GM12878 (cell line): Measurements from ENCODE around the gene PLGRKT. TPM values are rescaled to one million over a fixed set of nuclear protein-coding genes. Genes with fewer than 3 reads are reported as not detected.
A peak's percentile ranks its signal among the peaks of the same experiment; 100 is the strongest.

ENCODE experiments used
- ATAC-seq: fragments of 200-7000 bp; cut with Tn5 transposase; 3 replicates; pipeline ENCODE4 v1.9.1; 2020; ENCODE audit warnings: mild to moderate bottlenecking, moderate library complexity
- BruUV-seq: library from RNA; stranded (reverse); fragments of 400-500 nt; replicated peaks from 2 replicates; lab custom pipeline; 2021; lab: Mats Ljungman, UMichigan
- CTCF ChIA-PET: fragments of 300-600 bp; sonication (Branson Sonifier 250); formaldehyde crosslinking; extraction: SDS; loops from one replicate; lab custom pipeline; 2021; ENCODE audit warnings: inconsistent platforms; lab: Yijun Ruan, JAX
- POLR2A ChIA-PET: fragments of 350-600 bp; formaldehyde crosslinking; extraction: SDS; loops from one replicate; lab custom pipeline; 2021; ENCODE audit warnings: inconsistent platforms; lab: Charles Lee
- RAD21 ChIA-PET: fragments of 300-600 bp; sonication (Branson Sonifier 250); formaldehyde crosslinking; loops from one replicate; lab custom pipeline; 2023; ENCODE audit warnings: antibody characterized with exemption; ENCODE audit not compliant: unreplicated experiment; lab: Charles Lee
- SMC1A ChIA-PET: fragments of 300-600 bp; sonication (Branson Sonifier 250); formaldehyde crosslinking; loops from one replicate; lab custom pipeline; 2023; ENCODE audit not compliant: unreplicated experiment, uncharacterized antibody; lab: Charles Lee
- DNase-seq: peaks from one replicate; pipeline ENCODE4 v3.0.0-alpha.2; 2011; ENCODE audit warnings: low read depth, low spot score
- FAIRE-seq: peaks from 3 replicates; lab custom pipeline; 2011; peaks lifted over from hg19 to GRCh38; lab: Jason Lieb, UNC
- H2AFZ ChIP-seq: 2 replicates; pipeline ENCODE4 v1.6.0; 2011; ENCODE audit warnings: low read depth, low read length, control low read depth; ENCODE audit not compliant: control insufficient read depth
- H3K27ac ChIP-seq: 2 replicates; pipeline ENCODE4 v1.5.1; 2011; ENCODE audit warnings: control low read depth; ENCODE audit not compliant: control insufficient read depth, insufficient read depth
- H3K27me3 ChIP-seq, 2 experiments: replicated peaks in 1 of 2; 2 replicates each; pipeline versions ENCODE4 v1.6.0 to v1.6.1; 2011; ENCODE audit warnings: low read length in 1 of 2; ENCODE audit not compliant: control insufficient read depth in 2 of 2, insufficient read depth in 2 of 2
- H3K36me3 ChIP-seq, 2 experiments: 2 replicates each; pipeline ENCODE4 v1.5.1; 2011; ENCODE audit warnings: low read length in 1 of 2; ENCODE audit not compliant: control insufficient read depth in 2 of 2, insufficient read depth in 2 of 2
- H3K4me1 ChIP-seq: 2 replicates; pipeline ENCODE4 v1.6.1; 2011; ENCODE audit warnings: mild to moderate bottlenecking, low read length, moderate library complexity, mixed read lengths; ENCODE audit not compliant: control insufficient read depth, insufficient read depth
- H3K4me2 ChIP-seq: 2 replicates; pipeline ENCODE4 v1.6.0; 2011; ENCODE audit warnings: control low read depth; ENCODE audit not compliant: control insufficient read depth, insufficient read depth
- H3K4me3 ChIP-seq: fragments of 200-600 bp; sonication (generic); 2 replicates; pipeline ENCODE4 v1.5.1; 2016
- H3K79me2 ChIP-seq: 2 replicates; pipeline ENCODE4 v1.6.0; 2011; ENCODE audit warnings: low read length; ENCODE audit not compliant: control insufficient read depth, insufficient read depth
- H3K9ac ChIP-seq: 2 replicates; pipeline ENCODE4 v1.8.0; 2011; ENCODE audit warnings: low read length, control low read depth, mixed read lengths; ENCODE audit not compliant: control insufficient read depth, insufficient read depth
- H3K9me3 ChIP-seq: replicated peaks from 3 replicates; pipeline ENCODE4 v1.5.1; 2011; ENCODE audit warnings: mild to moderate bottlenecking, low read length; ENCODE audit not compliant: control insufficient read depth, insufficient read depth
- H4K20me1 ChIP-seq: 2 replicates; pipeline ENCODE4 v1.6.0; 2011; ENCODE audit not compliant: control insufficient read depth, insufficient read depth
- ASH2L ChIP-seq: fragments of 300-600, 200-600 bp; sonication (generic); IDR thresholded peaks from 2 replicates; pipeline ENCODE4 v1.6.1; 2017; ENCODE audit warnings: low read depth, mild to moderate bottlenecking, borderline replicate concordance
- CBFB ChIP-seq: IDR thresholded peaks from 2 replicates; pipeline ENCODE4 v1.6.1; 2016; ENCODE audit warnings: antibody characterized with exemption, low read depth
- GATAD2B ChIP-seq: fragments of 450-650 bp; conservative IDR thresholded peaks from 2 replicates; pipeline ENCODE4 v1.6.1; 2017; ENCODE audit warnings: low read depth, mild to moderate bottlenecking, moderate library complexity
- IRF5 ChIP-seq: fragments of 450-650 bp; IDR thresholded peaks from 2 replicates; pipeline ENCODE4 v1.6.1; 2017; ENCODE audit warnings: borderline replicate concordance
- JUND ChIP-seq: IDR thresholded peaks from 2 replicates; pipeline ENCODE4 v1.6.1; 2012; ENCODE audit warnings: low read depth, mild to moderate bottlenecking, low read length, improper control_type of control experiment, moderate library complexity
- MYC ChIP-seq: IDR thresholded peaks from 2 replicates; pipeline ENCODE4 v1.6.1; 2011; ENCODE audit warnings: mild to moderate bottlenecking, low read length, moderate library complexity, inconsistent platforms; ENCODE audit not compliant: insufficient read depth, insufficient replicate concordance, insufficient read length, severe bottlenecking
- RUNX3 ChIP-seq: IDR thresholded peaks from 2 replicates; pipeline ENCODE4 v1.6.1; 2012; ENCODE audit warnings: low read length, inconsistent platforms
- SMARCA5 ChIP-seq: fragments of 450-650 bp; IDR thresholded peaks from 2 replicates; pipeline ENCODE4 v1.6.1; 2017; ENCODE audit warnings: mild to moderate bottlenecking
- SPI1 ChIP-seq: IDR thresholded peaks from 2 replicates; pipeline ENCODE4 v1.6.1; 2011; ENCODE audit warnings: low read depth, mild to moderate bottlenecking, low read length, moderate library complexity, borderline replicate concordance; ENCODE audit not compliant: insufficient read depth
- SUZ12 ChIP-seq: fragments of 200-600 bp; sonication (generic); IDR thresholded peaks from one replicate; pipeline ENCODE4 v1.6.1; 2018; ENCODE audit warnings: antibody characterized with exemption, mild to moderate bottlenecking; ENCODE audit not compliant: unreplicated experiment
- TAF1 ChIP-seq: IDR thresholded peaks from 2 replicates; pipeline ENCODE4 v1.6.1; 2011; ENCODE audit warnings: mild to moderate bottlenecking, low read depth, low read length, borderline replicate concordance
- TCF12 ChIP-seq: IDR thresholded peaks from 2 replicates; pipeline ENCODE4 v1.6.1; 2011; ENCODE audit warnings: low read depth, mild to moderate bottlenecking, low read length
- ZNF207 ChIP-seq: fragments of 450-650 bp; IDR thresholded peaks from 2 replicates; pipeline ENCODE4 v1.6.1; 2014; ENCODE audit warnings: antibody characterized with exemption, mild to moderate bottlenecking, borderline replicate concordance
- ZZZ3 ChIP-seq: IDR thresholded peaks from 2 replicates; pipeline ENCODE4 v1.6.1; 2011; ENCODE audit warnings: low read depth; ENCODE audit not compliant: control insufficient read depth, insufficient read length
- in situ Hi-C: fragments of 300-500 bp; cut with MboI; formaldehyde crosslinking; loops from 9 replicates; pipeline ENCODE4 v1.14.3; 2018; ENCODE audit warnings: mixed read lengths
- intact Hi-C: fragments of 100-400 bp; cut with micrococcal nuclease; formaldehyde crosslinking; loops from one replicate; pipeline ENCODE4 v1.14.2; 2022; ENCODE audit not compliant: unreplicated experiment
- polyA plus RNA-seq, 11 experiments: library from polyadenylated mRNA; depleted of rRNA in 4 of 11; unstranded in 6 of 11; stranded (reverse) in 5 of 11; fragments of >200 nt; fragmentation: Nextera tagmentation in 4 of 11; fragmentation: Illumina TruSeq in 1 of 11; extraction: Ambion mirVana in 4 of 11; extraction: Trizol in 1 of 11; gene quantifications; 1 replicate in 1 of 11; 2 replicates in 10 of 11; pipeline versions ENCODE4 v1.2.1 to v1.2.3, GENCODE V29; 2011 to 2016; ENCODE audit warnings: inconsistent platforms in 2 of 11, missing spikeins in 2 of 11, low read depth in 1 of 11
- total RNA-seq, 4 experiments: library from RNA; depleted of rRNA in 3 of 4; stranded (reverse); fragments of >200 nt in 3 of 4; fragmentation: Illumina TruSeq in 1 of 4; extraction: Trizol in 1 of 4; gene quantifications; 2 replicates each; pipeline versions ENCODE4 v1.2.1 to v1.2.3, GENCODE V29; 2013 to 2021
- TF ChIP-seq, protein P1 (sequence below): fragments of 450-650 bp; IDR thresholded peaks from 2 replicates; pipeline ENCODE4 v1.6.1; 2014; ENCODE audit warnings: mild to moderate bottlenecking
- TF ChIP-seq, protein P2 (sequence below): IDR thresholded peaks from 2 replicates; pipeline ENCODE4 v1.6.1; 2012; ENCODE audit warnings: low read depth, low read length, improper control_type of control experiment

Gene PLGRKT
- total and polyA plus RNA-seq, 10 of the 15 experiments (the other 5 are each of a cell fraction or from before 2014, with no cell fraction given) = 25.2 to 72.3 (median 38.4) TPM

DNA sequence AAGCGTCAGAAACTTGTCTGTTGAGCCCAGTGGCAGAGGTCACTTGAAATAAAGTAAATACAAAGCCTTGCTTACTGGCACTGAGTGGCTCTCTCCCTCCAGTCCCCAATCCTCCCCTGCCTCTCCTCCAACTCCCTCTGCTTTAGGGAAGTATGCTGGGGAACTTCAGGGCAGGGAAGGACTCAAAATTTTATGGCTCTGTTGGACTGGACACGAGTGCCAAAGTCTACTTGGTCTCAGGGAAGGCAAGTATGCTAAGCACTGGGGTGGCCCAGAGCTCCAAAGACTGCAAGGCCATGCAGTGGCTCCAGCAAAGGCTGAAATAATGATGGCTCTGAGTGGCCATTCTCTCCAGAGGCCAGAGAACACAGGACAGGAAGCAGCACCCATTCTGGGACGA, 9.6 kb downstream of the PLGRKT start (continued):
- TF ChIP-seq IRF5 = no peak

DNA sequence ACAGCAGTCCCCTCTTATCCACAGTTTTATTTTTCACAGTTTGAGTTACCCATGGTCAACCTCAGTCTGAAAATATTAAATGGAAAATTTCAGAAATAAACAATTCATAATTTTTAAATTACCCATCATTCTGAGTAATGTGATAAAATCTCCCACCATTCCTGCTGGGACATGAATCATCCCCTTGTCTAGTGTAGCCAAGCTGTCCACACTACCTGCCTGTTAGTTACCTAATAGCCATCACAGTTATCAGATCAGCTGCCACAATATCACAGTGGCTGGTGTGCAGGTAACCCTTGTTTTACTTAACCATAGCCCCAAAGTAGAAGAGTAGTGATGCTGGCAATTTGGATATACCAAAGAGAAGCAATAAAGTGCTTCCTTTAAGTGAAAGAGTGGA, 10.7 kb downstream of the PLGRKT start:
- no peak overlapping the region for H3K4me3 ChIP-seq
- in situ Hi-C loops = loop anchor here (5.0 kb wide), 1 partner anchor 355 kb away; no protein-coding TSS in a partner anchor
- CTCF ChIA-PET = interaction anchor here (1.3 to 3.2 kb wide), 7 partner anchors 16 to 677 kb away, joined by 3 to 26 read pairs (median 10); no protein-coding TSS in a partner anchor

More for the DNA sequence above, 10.7 kb downstream of the PLGRKT start:
- no peak overlapping the region for H3K27ac ChIP-seq
- no peaks in the 10 kb centered on the region for H3K27me3 ChIP-seq
- intact Hi-C loops = loop anchor here (5.0 to 10.0 kb wide), 4 partner anchors 242 to 665 kb away; partner anchors contain the start of genes INSL6 and JAK2
- H4K20me1 ChIP-seq = no peaks in the 10 kb centered on the region
- no peak overlapping the region for H2AFZ ChIP-seq
- ChIA-PET RAD21 (interaction anchor here (1.6 to 1.9 kb wide), 3 partner anchors 12 to 354 kb away, joined by 4 to 6 read pairs (median 6); no protein-coding TSS in a partner anchor), SMC1A (interaction anchor here (0.9 to 1.9 kb wide), 8 partner anchors 12 to 668 kb away, joined by 3 to 12 read pairs (median 4); no protein-coding TSS in a partner anchor)
- H3K4me2 ChIP-seq = no peak overlapping the region
- peak; percentile 18 for FAIRE-seq
- H3K4me1 ChIP-seq = no peaks in the 10 kb centered on the region
- BruUV-seq = no TSS peak
- H3K9me3 ChIP-seq = no peaks in the 10 kb centered on the region
- H3K36me3 ChIP-seq = peaks cover 1 to 4% of the 10 kb centered on the region in 2 experiments; a peak in 3 of 4 replicates
- ATAC-seq = no peak
- H3K79me2 ChIP-seq = no peaks in the 10 kb centered on the region
- H3K9ac ChIP-seq = no peak overlapping the region
- TF ChIP-seq CBFB = no peak
- no peak for TF ChIP-seq ZZZ3
- no peak for TF ChIP-seq JUND
- no peak for TF ChIP-seq ASH2L
- TF ChIP-seq, protein P1, sequence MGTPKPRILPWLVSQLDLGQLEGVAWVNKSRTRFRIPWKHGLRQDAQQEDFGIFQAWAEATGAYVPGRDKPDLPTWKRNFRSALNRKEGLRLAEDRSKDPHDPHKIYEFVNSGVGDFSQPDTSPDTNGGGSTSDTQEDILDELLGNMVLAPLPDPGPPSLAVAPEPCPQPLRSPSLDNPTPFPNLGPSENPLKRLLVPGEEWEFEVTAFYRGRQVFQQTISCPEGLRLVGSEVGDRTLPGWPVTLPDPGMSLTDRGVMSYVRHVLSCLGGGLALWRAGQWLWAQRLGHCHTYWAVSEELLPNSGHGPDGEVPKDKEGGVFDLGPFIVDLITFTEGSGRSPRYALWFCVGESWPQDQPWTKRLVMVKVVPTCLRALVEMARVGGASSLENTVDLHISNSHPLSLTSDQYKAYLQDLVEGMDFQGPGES = no peak
- TF ChIP-seq RUNX3 = no peak
- TF ChIP-seq TAF1 = no peak
- TF ChIP-seq TCF12 = no peak
- no peak for TF ChIP-seq GATAD2B
- no peak for TF ChIP-seq MYC
- no peak for TF ChIP-seq SMARCA5
- no peak for TF ChIP-seq SUZ12
- no peak for TF ChIP-seq SPI1
- no peak for TF ChIP-seq ZNF207
- TF ChIP-seq, protein P2, sequence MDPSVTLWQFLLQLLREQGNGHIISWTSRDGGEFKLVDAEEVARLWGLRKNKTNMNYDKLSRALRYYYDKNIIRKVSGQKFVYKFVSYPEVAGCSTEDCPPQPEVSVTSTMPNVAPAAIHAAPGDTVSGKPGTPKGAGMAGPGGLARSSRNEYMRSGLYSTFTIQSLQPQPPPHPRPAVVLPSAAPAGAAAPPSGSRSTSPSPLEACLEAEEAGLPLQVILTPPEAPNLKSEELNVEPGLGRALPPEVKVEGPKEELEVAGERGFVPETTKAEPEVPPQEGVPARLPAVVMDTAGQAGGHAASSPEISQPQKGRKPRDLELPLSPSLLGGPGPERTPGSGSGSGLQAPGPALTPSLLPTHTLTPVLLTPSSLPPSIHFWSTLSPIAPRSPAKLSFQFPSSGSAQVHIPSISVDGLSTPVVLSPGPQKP = no peak
- TF ChIP-seq, all 136 proteins: peak for 0
- no peak for DNase-seq
- POLR2A ChIA-PET = no interaction called here
